PC-9 (cell line): ENCODE data around the gene DMXL1. TPM values are rescaled to one million over a fixed set of nuclear protein-coding genes. Genes with fewer than 3 reads are reported as not detected.

Experiments used
- BruUV-seq: library from RNA; stranded (reverse); fragments of 400-500 nt; replicated peaks from 2 replicates; lab custom pipeline; 2021; lab: Mats Ljungman, UMichigan
- CTCF ChIA-PET: fragments of 300-600 bp; sonication (Branson Sonifier 250); formaldehyde crosslinking; loops from one replicate; lab custom pipeline; 2022; ENCODE audit warnings: antibody characterized with exemption; lab: Charles Lee
- POLR2A ChIA-PET: fragments of 300-600 bp; sonication (Branson Sonifier 250); formaldehyde crosslinking; loops from one replicate; lab custom pipeline; 2022; ENCODE audit warnings: antibody characterized with exemption; ENCODE audit not compliant: unreplicated experiment; lab: Charles Lee
- DNase-seq, 2 experiments: peaks; one replicate each; pipeline versions ENCODE4 v3.0.0 to v3.0.0-alpha.2; 2015 to 2022; ENCODE audit warnings: mixed read lengths in 1 of 2
- H2AFZ ChIP-seq: fragments of 200-600 bp; sonication (generic); 2 replicates; pipeline ENCODE4 v1.8.1; 2017; ENCODE audit warnings: antibody characterized with exemption
- H3F3A ChIP-seq: fragments of 200-600 bp; sonication (generic); 2 replicates; pipeline ENCODE4 v1.8.1; 2017; ENCODE audit warnings: antibody characterized with exemption, mild to moderate bottlenecking, low read depth; ENCODE audit not compliant: insufficient read depth
- H3K27ac ChIP-seq: fragments of 200-600 bp; sonication (generic); 2 replicates; pipeline ENCODE4 v1.6.1; 2016; ENCODE audit warnings: mixed run types
- H3K27me3 ChIP-seq: fragments of 200-600 bp; sonication (generic); 2 replicates; pipeline ENCODE4 v1.6.1; 2016; ENCODE audit warnings: low read depth, mixed run types; ENCODE audit not compliant: insufficient read depth
- H3K36me3 ChIP-seq: fragments of 200-600 bp; sonication (generic); 2 replicates; pipeline ENCODE4 v1.6.1; 2016; ENCODE audit warnings: low read depth, mixed run types
- H3K4me1 ChIP-seq: fragments of 200-600 bp; sonication (generic); replicated peaks from 2 replicates; pipeline ENCODE4 v1.6.1; 2016; ENCODE audit warnings: mixed run types; ENCODE audit not compliant: insufficient read depth
- H3K4me2 ChIP-seq: fragments of 200-600 bp; sonication (generic); 2 replicates; pipeline ENCODE4 v1.6.1; 2017; ENCODE audit warnings: mixed run types
- H3K4me3 ChIP-seq: fragments of 200-600 bp; sonication (generic); 2 replicates; pipeline ENCODE4 v1.6.1; 2016; ENCODE audit warnings: mixed run types
- H3K79me2 ChIP-seq: fragments of 200-600 bp; sonication (generic); 2 replicates; pipeline ENCODE4 v1.6.1; 2017; ENCODE audit warnings: low read depth, mixed run types
- H3K9me2 ChIP-seq: fragments of 200-600 bp; sonication (generic); 2 replicates; pipeline ENCODE4 v1.8.1; 2017; ENCODE audit warnings: mild to moderate bottlenecking; ENCODE audit not compliant: insufficient read depth
- H3K9me3 ChIP-seq: fragments of 200-600 bp; sonication (generic); 2 replicates; pipeline ENCODE4 v1.8.1; 2016; ENCODE audit warnings: low read depth; ENCODE audit not compliant: insufficient read depth
- H4K20me1 ChIP-seq: fragments of 200-600 bp; sonication (generic); 2 replicates; pipeline ENCODE4 v1.8.1; 2017; ENCODE audit not compliant: insufficient read depth
- CTCF ChIP-seq: fragments of 200-600 bp; sonication (generic); conservative IDR thresholded peaks from 2 replicates; pipeline ENCODE4 v1.6.1; 2017; ENCODE audit warnings: mixed run types, antibody characterized with exemption, mild to moderate bottlenecking, moderate library complexity
- EZH2 ChIP-seq: fragments of 200-600 bp; sonication (generic); IDR thresholded peaks from 2 replicates; pipeline ENCODE4 v1.8.0; 2017; ENCODE audit warnings: antibody characterized with exemption, low read depth
- intact Hi-C: fragments of 100-400 bp; cut with micrococcal nuclease; formaldehyde crosslinking; loops from one replicate; pipeline ENCODE4 v1.10.0; 2022; ENCODE audit not compliant: unreplicated experiment
- total RNA-seq: library from RNA; stranded (reverse); gene quantifications from 2 replicates; pipeline ENCODE4 v1.2.3, GENCODE V29; 2021

The DMXL1 gene
- total RNA-seq, 1 experiment from 2014 or later: 27.3 TPM

- no peaks in the 10 kb centered on the region for H3F3A ChIP-seq
- H2AFZ ChIP-seq: no peak overlapping the region
- ChIA-PET POLR2A (no interaction called here), CTCF (no interaction called here)
- H3K4me1 ChIP-seq: peaks cover 4% of the 10 kb centered on the region; the same call in 1 of the 2 replicates
- H3K79me2 ChIP-seq: no peaks in the 10 kb centered on the region
- DNase-seq: no peak
- intact Hi-C loops: no loop called here
- no peak for TF ChIP-seq CTCF
- TF ChIP-seq EZH2: no peak
- H3K4me2 ChIP-seq: no peak overlapping the region
- no peak overlapping the region for H3K4me3 ChIP-seq
- H3K9me2 ChIP-seq: no peaks in the 10 kb centered on the region
- no peaks in the 10 kb centered on the region for H3K9me3 ChIP-seq
- no peaks in the 10 kb centered on the region for H3K27me3 ChIP-seq
- H4K20me1 ChIP-seq: no peaks in the 10 kb centered on the region
- H3K27ac ChIP-seq: no peak overlapping the region
- no TSS peak for BruUV-seq
- H3K36me3 ChIP-seq: no peaks in the 10 kb centered on the region
Observed at GRCh38 chr5:119031011-119031886, 39.6 kb upstream of the DMXL1 start.

GRCh38 chr5:119031905-119032304, 39.0 kb upstream of the DMXL1 start:
- H3K27ac ChIP-seq: no peak overlapping the region
- BruUV-seq: no TSS peak

GRCh38 chr5:119032656-119033055, 38.2 kb upstream of the DMXL1 start:
- CTCF ChIA-PET: no interaction called here
- Histone ChIP-seq H3K4me3 (no peak overlapping the region), H3K79me2 (no peaks in the 10 kb centered on the region), H3K27ac (no peak overlapping the region), H3K4me1 (peaks cover 7% of the 10 kb centered on the region; the same call in 1 of the 2 replicates), H3K9me2 (no peaks in the 10 kb centered on the region), H3F3A (no peaks in the 10 kb centered on the region), H4K20me1 (no peaks in the 10 kb centered on the region), H3K27me3 (no peaks in the 10 kb centered on the region), H3K9me3 (no peaks in the 10 kb centered on the region), H3K36me3 (no peaks in the 10 kb centered on the region), H2AFZ (no peak overlapping the region), H3K4me2 (no peak overlapping the region)
- TF ChIP-seq CTCF (no peak), EZH2 (no peak)
- intact Hi-C loops: no loop called here
- BruUV-seq: no TSS peak
- DNase-seq: no peak
- POLR2A ChIA-PET: no interaction called here

More at GRCh38 chr5:119031905-119032304, 39.0 kb upstream of the DMXL1 start:
- ChIA-PET CTCF (no interaction called here), POLR2A (no interaction called here)
- H2AFZ ChIP-seq: no peak overlapping the region
- H3K9me3 ChIP-seq: no peaks in the 10 kb centered on the region
- H3K9me2 ChIP-seq: no peaks in the 10 kb centered on the region
- H3K79me2 ChIP-seq: no peaks in the 10 kb centered on the region
- no peak overlapping the region for H3K4me3 ChIP-seq
- no peak overlapping the region for H3K4me2 ChIP-seq
- H3K27me3 ChIP-seq: no peaks in the 10 kb centered on the region
- intact Hi-C loops: no loop called here
- DNase-seq: no peak
- TF ChIP-seq EZH2: no peak
- TF ChIP-seq CTCF: no peak
- H4K20me1 ChIP-seq: no peaks in the 10 kb centered on the region
- H3F3A ChIP-seq: no peaks in the 10 kb centered on the region
- no peaks in the 10 kb centered on the region for H3K36me3 ChIP-seq
- H3K4me1 ChIP-seq: peaks cover 7% of the 10 kb centered on the region; the same call in 1 of the 2 replicates
